Measurements from ENCODE around the gene PCDHGA4.

DNA sequence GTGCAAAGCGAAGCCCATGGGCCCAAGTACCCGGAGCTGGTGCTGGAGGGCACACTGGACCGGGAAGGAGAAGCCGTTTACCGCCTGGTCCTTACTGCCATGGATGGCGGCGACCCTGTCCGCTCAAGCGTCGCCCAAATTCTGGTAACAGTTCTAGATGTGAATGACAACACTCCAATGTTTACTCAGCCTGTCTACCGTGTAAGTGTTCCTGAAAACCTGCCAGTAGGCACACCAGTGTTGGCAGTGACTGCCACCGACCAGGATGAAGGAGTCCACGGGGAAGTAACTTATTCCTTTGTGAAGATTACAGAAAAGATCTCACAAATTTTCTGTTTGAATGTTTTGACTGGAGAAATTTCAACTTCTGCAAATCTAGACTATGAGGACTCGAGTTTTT, 19.8 kb downstream of the PCDHGA4 start:
- TF ChIP-seq EZH2 (IDR thresholded peaks at IDR 0.05; ENCODE audit: borderline replicate concordance) (no peak), CTCF (IDR thresholded peaks at IDR 0.05; ENCODE audit: poor library complexity) (no peak)

All from hepatocyte (in vitro differentiated cells).